Spleen (tissue), 13 donors: ENCODE results near the gene MYOD1. TPM values are rescaled to one million over a fixed set of nuclear protein-coding genes. Genes with fewer than 3 reads are reported as not detected.

ENCODE experiments used
- DNase-seq: peaks from one replicate; pipeline ENCODE4 v3.0.0-alpha.2; 2020
- H3K27ac ChIP-seq, 8 donors: fragments of 200-600 bp; sonication (generic) in 7 of 8; 1 replicate in 4 of 8; 2 replicates in 4 of 8; pipeline versions ENCODE4 v1.5.0 to v1.8.0; 2016 to 2021; ENCODE audit warnings: inconsistent platforms in 4 of 8, mild to moderate bottlenecking in 4 of 8, moderate library complexity in 1 of 8
- H3K27me3 ChIP-seq, 7 donors: fragments of 200-600 bp; sonication (generic) in 6 of 7; replicated peaks in 1 of 7; 1 replicate in 4 of 7; 2 replicates in 3 of 7; pipeline versions ENCODE4 v1.5.0 to v1.8.0; 2016 to 2021; ENCODE audit warnings: inconsistent platforms in 3 of 7, mild to moderate bottlenecking in 1 of 7
- H3K36me3 ChIP-seq, 6 donors: fragments of 200-600 bp; sonication (generic) in 5 of 6; 1 replicate in 4 of 6; 2 replicates in 2 of 6; pipeline versions ENCODE4 v1.5.0 to v1.8.0; 2016 to 2021; ENCODE audit warnings: inconsistent platforms in 2 of 6
- H3K4me1 ChIP-seq, 6 donors: fragments of 200-600 bp; sonication (generic) in 5 of 6; 1 replicate in 3 of 6; 2 replicates in 3 of 6; pipeline versions ENCODE4 v1.5.0 to v1.8.0; 2016 to 2021; ENCODE audit warnings: inconsistent platforms in 3 of 6
- H3K4me3 ChIP-seq, 8 donors: fragments of 200-600 bp; sonication (generic) in 7 of 8; 1 replicate in 4 of 8; 2 replicates in 4 of 8; pipeline versions ENCODE4 v1.5.0 to v1.8.0; 2016 to 2021; ENCODE audit warnings: inconsistent platforms in 4 of 8, mild to moderate bottlenecking in 4 of 8, moderate library complexity in 2 of 8
- H3K9me3 ChIP-seq, 8 donors: fragments of 200-600 bp; sonication (generic) in 7 of 8; 1 replicate in 4 of 8; 2 replicates in 4 of 8; pipeline versions ENCODE4 v1.5.0 to v1.8.0; 2016 to 2021; ENCODE audit warnings: inconsistent platforms in 4 of 8
- POLR2A ChIP-seq, 3 donors: fragments of 450-650 bp; IDR thresholded peaks; one replicate each; pipeline ENCODE4 v1.5.1; 2017; ENCODE audit warnings: antibody characterized with exemption in 3 of 3, mild to moderate bottlenecking in 1 of 3
- POLR2AphosphoS5 ChIP-seq, 3 donors: sonication (generic); formaldehyde crosslinking; IDR thresholded peaks; one replicate each; pipeline ENCODE4 v1.5.1; 2017; ENCODE audit warnings: antibody characterized with exemption in 3 of 3
- WGBS, 5 donors: extraction: QIAGEN DNeasy Blood & Tissue Kit in 3 of 5; methylation state at CpG; one replicate each; pipeline versions ENCODE4 v1.1.5 to v1.1.7; 2013 to 2018; 5-methylcytosine and 5-hydroxymethylcytosine counted together
- intact Hi-C: fragments of 100-400 bp; cut with DNase I; formaldehyde crosslinking; loops from one replicate; pipeline ENCODE4 v1.15.0; 2023; ENCODE audit warnings: low total_unique reads
- long read RNA-seq, 2 donors: transcript quantifications; one replicate each; lab custom pipeline, GENCODE V29; 2026
- polyA plus RNA-seq, 3 donors: library from polyadenylated mRNA; stranded (reverse); fragments of 200-250 nt; gene quantifications; one replicate each; pipeline ENCODE4 v1.2.1, GENCODE V29; 2013
- total RNA-seq, 7 donors: library from RNA; depleted of rRNA in 3 of 7; stranded (reverse); fragments of >200 nt in 3 of 7; fragmentation: NEBNext Ultra II Directional in 4 of 7; extraction: Animal tissue kit (Norgen Biotek cat#: 25700) in 4 of 7; gene quantifications; one replicate each; pipeline versions ENCODE4 v1.1.0 to v1.2.1, GENCODE V29; 2016 to 2021
- TF ChIP-seq, protein P1 (sequence below), 11 experiments: fragments of 200-600 bp in 7 of 11; fragments of 450-650 bp in 4 of 11; sonication (generic) in 4 of 11; IDR thresholded peaks in 8 of 11; conservative IDR thresholded peaks in 3 of 11; 1 replicate in 7 of 11; 2 replicates in 4 of 11; pipeline versions ENCODE4 v1.4.0 to v1.8.0; 2016 to 2021; ENCODE audit warnings: antibody characterized with exemption in 11 of 11, inconsistent platforms in 4 of 11, mild to moderate bottlenecking in 1 of 11
- donor health status: healthy with polysubstance abuse.
- donor health status: DM: no; HTN: no; CAD: no; lungs with moderate emphysema.
- donor health status: DM: no; HTN: no; CAD: no.
- donor health status: Bipolar disorder and iron deficiency.
- donor health status: healthy.
- donor health status: DM: no; HTN: no; CAD: no.
- donor health status: DM: yes; HTN: yes; CAD: no.

Gene MYOD1
- total RNA-seq (not detected), polyA plus RNA-seq (under 1 TPM in 1 of 3 donors, not detected in 2; 0.04 TPM)
- long read RNA-seq, donor 1 = 0 reads
- long read RNA-seq, donor 2 = 0 reads

DNA sequence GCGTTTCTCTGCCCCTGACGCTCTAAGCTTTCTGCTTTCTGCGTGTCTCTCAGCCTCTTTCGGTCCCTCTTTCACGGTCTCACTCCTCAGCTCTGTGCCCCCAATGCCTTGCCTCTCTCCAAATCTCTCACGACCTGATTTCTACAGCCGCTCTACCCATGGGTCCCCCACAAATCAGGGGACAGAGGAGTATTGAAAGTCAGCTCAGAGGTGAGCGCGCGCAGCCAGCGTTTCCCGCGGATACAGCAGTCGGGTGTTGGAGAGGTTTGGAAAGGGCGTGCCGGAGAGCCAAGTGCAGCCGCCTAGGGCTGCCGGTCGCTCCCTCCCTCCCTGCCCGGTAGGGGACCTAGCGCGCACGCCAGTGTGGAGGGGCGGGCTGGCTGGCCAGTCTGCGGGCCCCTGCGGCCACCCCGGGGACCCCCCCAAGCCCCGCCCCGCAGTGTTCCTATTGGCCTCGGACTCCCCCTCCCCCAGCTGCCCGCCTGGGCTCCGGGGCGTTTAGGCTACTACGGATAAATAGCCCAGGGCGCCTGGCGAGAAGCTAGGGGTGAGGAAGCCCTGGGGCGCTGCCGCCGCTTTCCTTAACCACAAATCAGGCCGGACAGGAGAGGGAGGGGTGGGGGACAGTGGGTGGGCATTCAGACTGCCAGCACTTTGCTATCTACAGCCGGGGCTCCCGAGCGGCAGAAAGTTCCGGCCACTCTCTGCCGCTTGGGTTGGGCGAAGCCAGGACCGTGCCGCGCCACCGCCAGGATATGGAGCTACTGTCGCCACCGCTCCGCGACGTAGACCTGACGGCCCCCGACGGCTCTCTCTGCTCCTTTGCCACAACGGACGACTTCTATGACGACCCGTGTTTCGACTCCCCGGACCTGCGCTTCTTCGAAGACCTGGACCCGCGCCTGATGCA, at the start of gene MYOD1:
MYOD1 (plus strand) TSS at position 544 of the 910 bp plus-strand sequence; CDS start at position 756, 212 bp downstream.
- no peaks in the 10 kb centered on the region for H3K36me3 ChIP-seq
- H3K27me3 ChIP-seq = peaks cover 3 to 98% (median 57%) of the 10 kb centered on the region in 7 donors
- no peak within 1 kb of the TSS for H3K27ac ChIP-seq
- H3K9me3 ChIP-seq = no peaks in the 10 kb centered on the region
- peak within 1 kb of the TSS in 4 of 8 donors; percentile 5 to 27 (median 13) for H3K4me3 ChIP-seq
- 5 to 9% (median 8%) methylated on average over 44 to 68 of the region's 68 CpGs for WGBS, 5 donors
- H3K4me1 ChIP-seq = peaks cover 0 to 39% (median 26%) of the 10 kb centered on the region in 6 donors
- intact Hi-C loops = no loop called here
- DNase-seq = no peak
- TF ChIP-seq POLR2AphosphoS5 (IDR thresholded peaks at IDR 0.05) (no peak), POLR2A (IDR thresholded peaks at IDR 0.05) (no peak)
- TF ChIP-seq, protein P1, sequence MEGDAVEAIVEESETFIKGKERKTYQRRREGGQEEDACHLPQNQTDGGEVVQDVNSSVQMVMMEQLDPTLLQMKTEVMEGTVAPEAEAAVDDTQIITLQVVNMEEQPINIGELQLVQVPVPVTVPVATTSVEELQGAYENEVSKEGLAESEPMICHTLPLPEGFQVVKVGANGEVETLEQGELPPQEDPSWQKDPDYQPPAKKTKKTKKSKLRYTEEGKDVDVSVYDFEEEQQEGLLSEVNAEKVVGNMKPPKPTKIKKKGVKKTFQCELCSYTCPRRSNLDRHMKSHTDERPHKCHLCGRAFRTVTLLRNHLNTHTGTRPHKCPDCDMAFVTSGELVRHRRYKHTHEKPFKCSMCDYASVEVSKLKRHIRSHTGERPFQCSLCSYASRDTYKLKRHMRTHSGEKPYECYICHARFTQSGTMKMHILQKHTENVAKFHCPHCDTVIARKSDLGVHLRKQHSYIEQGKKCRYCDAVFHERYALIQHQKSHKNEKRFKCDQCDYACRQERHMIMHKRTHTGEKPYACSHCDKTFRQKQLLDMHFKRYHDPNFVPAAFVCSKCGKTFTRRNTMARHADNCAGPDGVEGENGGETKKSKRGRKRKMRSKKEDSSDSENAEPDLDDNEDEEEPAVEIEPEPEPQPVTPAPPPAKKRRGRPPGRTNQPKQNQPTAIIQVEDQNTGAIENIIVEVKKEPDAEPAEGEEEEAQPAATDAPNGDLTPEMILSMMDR (IDR thresholded peaks at IDR 0.05 in 8 of 11, conservative IDR thresholded peaks at IDR 0.05 in 3 of 11) = no peak

DNA sequence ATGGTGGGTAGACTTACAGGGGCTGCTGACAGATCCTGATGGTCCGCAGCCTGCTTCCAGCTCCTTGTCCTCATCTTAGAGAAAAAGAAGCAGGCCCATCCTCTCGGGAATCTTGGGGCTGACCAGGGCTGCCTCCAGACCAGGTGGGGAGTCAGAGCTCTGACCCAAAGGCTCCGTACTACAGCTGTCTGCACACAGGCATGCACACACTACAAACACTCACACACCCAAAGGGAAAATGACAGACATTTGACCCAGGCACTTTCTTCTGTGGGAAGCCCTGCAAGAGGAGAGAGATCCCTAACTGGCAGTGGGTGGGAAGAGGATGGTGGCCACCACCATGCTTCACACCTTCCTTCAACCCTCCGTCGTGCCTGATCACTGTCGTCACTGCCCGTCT, 46.9 kb upstream of the MYOD1 start:
- Histone ChIP-seq H3K27me3 (peaks cover 0 to 7% (median 0%) of the 10 kb centered on the region in 7 donors), H3K4me1 (no peaks in the 10 kb centered on the region)
- WGBS, 5 donors = 80 to 90% (median 87%) methylated on average over 7 of the region's 7 CpGs

DNA sequence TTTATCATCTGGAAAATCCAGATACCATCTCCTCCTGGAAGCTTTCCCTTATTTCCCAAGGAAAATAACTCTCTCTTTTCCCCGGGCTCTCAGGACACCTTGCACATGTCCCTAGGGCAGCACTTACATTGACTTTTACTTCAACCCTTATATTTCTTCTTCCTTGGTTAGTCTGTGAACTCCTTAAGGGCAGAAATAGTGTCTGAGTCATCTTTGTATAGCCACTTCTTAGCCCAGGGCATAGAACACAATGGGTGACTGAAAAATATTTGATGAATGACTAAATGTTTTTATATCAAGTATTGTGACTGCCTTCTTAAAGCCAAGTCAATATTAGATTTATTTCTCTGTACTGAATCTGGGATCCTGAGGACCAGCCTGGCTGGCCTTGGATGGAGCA, 45.4 kb upstream of the MYOD1 start:
- intact Hi-C loops = no loop called here
- Histone ChIP-seq H3K36me3 (no peaks in the 10 kb centered on the region), H3K4me3 (no peak overlapping the region), H3K27me3 (peaks cover 0 to 12% (median 0%) of the 10 kb centered on the region in 7 donors), H3K9me3 (peaks cover 0 to 41% (median 32%) of the 10 kb centered on the region in 8 donors), H3K4me1 (no peaks in the 10 kb centered on the region), H3K27ac (no peak overlapping the region)
- TF ChIP-seq POLR2AphosphoS5 (IDR thresholded peaks at IDR 0.05) (no peak), POLR2A (IDR thresholded peaks at IDR 0.05) (no peak)
- TF ChIP-seq, protein P1 (IDR thresholded peaks at IDR 0.05 in 8 of 11, conservative IDR thresholded peaks at IDR 0.05 in 3 of 11) = no peak
- WGBS, 5 donors = 78 to 89% (median 87%) methylated on average over 1 of the region's 1 CpG
- DNase-seq = no peak

More for the DNA sequence above, 46.9 kb upstream of the MYOD1 start:
- no peak for DNase-seq
- no peak overlapping the region for H3K27ac ChIP-seq
- no peaks in the 10 kb centered on the region for H3K36me3 ChIP-seq
- no peak for TF ChIP-seq POLR2AphosphoS5 (IDR thresholded peaks at IDR 0.05)
- TF ChIP-seq POLR2A (IDR thresholded peaks at IDR 0.05) = no peak
- TF ChIP-seq, protein P1 (IDR thresholded peaks at IDR 0.05 in 8 of 11, conservative IDR thresholded peaks at IDR 0.05 in 3 of 11) = no peak
- intact Hi-C loops = no loop called here
- H3K4me3 ChIP-seq = no peak overlapping the region
- H3K9me3 ChIP-seq = peaks cover 0 to 31% (median 23%) of the 10 kb centered on the region in 8 donors

DNA sequence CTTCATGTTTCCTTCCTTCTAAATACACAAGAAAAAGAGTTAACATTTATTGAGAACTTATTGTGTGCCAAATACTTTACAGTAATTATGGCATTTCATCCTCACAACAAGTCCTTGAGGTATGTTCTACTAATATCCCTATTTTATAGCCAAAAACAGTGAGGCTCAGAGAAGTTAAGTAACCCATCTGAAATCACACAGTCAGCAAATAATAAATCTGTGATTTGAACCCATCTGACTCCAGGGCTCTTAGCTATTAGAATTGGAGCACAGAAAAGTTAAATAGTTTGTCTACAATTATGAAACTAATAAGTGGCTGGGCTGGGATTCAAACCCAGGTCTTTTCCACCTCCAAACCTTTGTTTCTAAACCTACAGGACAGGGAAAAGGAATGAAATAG, 36.5 kb upstream of the MYOD1 start:
- no peak for DNase-seq
- Histone ChIP-seq H3K4me1 (no peaks in the 10 kb centered on the region), H3K27ac (no peak overlapping the region), H3K27me3 (peaks cover 0 to 58% (median 0%) of the 10 kb centered on the region in 7 donors), H3K36me3 (no peaks in the 10 kb centered on the region), H3K9me3 (peaks cover 0 to 8% (median 3%) of the 10 kb centered on the region in 8 donors), H3K4me3 (no peak overlapping the region)
- TF ChIP-seq POLR2AphosphoS5 (IDR thresholded peaks at IDR 0.05) (no peak), POLR2A (IDR thresholded peaks at IDR 0.05) (no peak)
- TF ChIP-seq, protein P1 (IDR thresholded peaks at IDR 0.05 in 8 of 11, conservative IDR thresholded peaks at IDR 0.05 in 3 of 11) = no peak
- intact Hi-C loops = no loop called here
